ENCODE data around the gene SLC9A9. TPM values are rescaled to one million over a fixed set of nuclear protein-coding genes. Genes with fewer than 3 reads are reported as not detected.
A peak's percentile ranks its signal among the peaks of the same experiment; 100 is the strongest.

SLC9A9 gene
- polyA plus RNA-seq, 1 donor from 2014 or later: 0.54 TPM

- TF ChIP-seq, protein P1, sequence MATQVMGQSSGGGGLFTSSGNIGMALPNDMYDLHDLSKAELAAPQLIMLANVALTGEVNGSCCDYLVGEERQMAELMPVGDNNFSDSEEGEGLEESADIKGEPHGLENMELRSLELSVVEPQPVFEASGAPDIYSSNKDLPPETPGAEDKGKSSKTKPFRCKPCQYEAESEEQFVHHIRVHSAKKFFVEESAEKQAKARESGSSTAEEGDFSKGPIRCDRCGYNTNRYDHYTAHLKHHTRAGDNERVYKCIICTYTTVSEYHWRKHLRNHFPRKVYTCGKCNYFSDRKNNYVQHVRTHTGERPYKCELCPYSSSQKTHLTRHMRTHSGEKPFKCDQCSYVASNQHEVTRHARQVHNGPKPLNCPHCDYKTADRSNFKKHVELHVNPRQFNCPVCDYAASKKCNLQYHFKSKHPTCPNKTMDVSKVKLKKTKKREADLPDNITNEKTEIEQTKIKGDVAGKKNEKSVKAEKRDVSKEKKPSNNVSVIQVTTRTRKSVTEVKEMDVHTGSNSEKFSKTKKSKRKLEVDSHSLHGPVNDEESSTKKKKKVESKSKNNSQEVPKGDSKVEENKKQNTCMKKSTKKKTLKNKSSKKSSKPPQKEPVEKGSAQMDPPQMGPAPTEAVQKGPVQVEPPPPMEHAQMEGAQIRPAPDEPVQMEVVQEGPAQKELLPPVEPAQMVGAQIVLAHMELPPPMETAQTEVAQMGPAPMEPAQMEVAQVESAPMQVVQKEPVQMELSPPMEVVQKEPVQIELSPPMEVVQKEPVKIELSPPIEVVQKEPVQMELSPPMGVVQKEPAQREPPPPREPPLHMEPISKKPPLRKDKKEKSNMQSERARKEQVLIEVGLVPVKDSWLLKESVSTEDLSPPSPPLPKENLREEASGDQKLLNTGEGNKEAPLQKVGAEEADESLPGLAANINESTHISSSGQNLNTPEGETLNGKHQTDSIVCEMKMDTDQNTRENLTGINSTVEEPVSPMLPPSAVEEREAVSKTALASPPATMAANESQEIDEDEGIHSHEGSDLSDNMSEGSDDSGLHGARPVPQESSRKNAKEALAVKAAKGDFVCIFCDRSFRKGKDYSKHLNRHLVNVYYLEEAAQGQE (IDR thresholded peaks at IDR 0.05; ENCODE audit: borderline replicate concordance): no peak
- TF ChIP-seq EP300 (conservative IDR thresholded peaks at IDR 0.05; ENCODE audit: poor library complexity, severe bottlenecking) (no peak), POLR2AphosphoS5 (IDR thresholded peaks at IDR 0.05) (no peak), TAF1 (IDR thresholded peaks at IDR 0.05; ENCODE audit: low read depth) (no peak), MXI1 (conservative IDR thresholded peaks at IDR 0.05; ENCODE audit: poor library complexity, severe bottlenecking) (no peak), EZH2 (IDR thresholded peaks at IDR 0.05; ENCODE audit: borderline replicate concordance, insufficient read depth, low read length, poor library complexity, severe bottlenecking) (no peak), RAD21 (conservative IDR thresholded peaks at IDR 0.05) (no peak), SMC3 (conservative IDR thresholded peaks at IDR 0.05; ENCODE audit: poor library complexity) (no peak)
- TF ChIP-seq, protein P2, sequence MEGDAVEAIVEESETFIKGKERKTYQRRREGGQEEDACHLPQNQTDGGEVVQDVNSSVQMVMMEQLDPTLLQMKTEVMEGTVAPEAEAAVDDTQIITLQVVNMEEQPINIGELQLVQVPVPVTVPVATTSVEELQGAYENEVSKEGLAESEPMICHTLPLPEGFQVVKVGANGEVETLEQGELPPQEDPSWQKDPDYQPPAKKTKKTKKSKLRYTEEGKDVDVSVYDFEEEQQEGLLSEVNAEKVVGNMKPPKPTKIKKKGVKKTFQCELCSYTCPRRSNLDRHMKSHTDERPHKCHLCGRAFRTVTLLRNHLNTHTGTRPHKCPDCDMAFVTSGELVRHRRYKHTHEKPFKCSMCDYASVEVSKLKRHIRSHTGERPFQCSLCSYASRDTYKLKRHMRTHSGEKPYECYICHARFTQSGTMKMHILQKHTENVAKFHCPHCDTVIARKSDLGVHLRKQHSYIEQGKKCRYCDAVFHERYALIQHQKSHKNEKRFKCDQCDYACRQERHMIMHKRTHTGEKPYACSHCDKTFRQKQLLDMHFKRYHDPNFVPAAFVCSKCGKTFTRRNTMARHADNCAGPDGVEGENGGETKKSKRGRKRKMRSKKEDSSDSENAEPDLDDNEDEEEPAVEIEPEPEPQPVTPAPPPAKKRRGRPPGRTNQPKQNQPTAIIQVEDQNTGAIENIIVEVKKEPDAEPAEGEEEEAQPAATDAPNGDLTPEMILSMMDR (IDR thresholded peaks at IDR 0.05; ENCODE audit: poor library complexity, severe bottlenecking): no peak
- Histone ChIP-seq H3K27me3 (ENCODE audit: insufficient read depth, low read depth, low read length) (no peaks in the 10 kb centered on the region), H3K4me2 (ENCODE audit: low read length) (no peak overlapping the region), H3K9me2 (ENCODE audit: insufficient read depth, low read length) (no peaks in the 10 kb centered on the region), H3K4me3 (ENCODE audit: low read length) (no peak overlapping the region), H3K27ac (ENCODE audit: low read length) (no peak overlapping the region), H3K9me3 (ENCODE audit: low read length) (no peaks in the 10 kb centered on the region), H3K9ac (ENCODE audit: low read length) (no peak overlapping the region), H3K36me3 (ENCODE audit: insufficient read depth, low read length) (no peaks in the 10 kb centered on the region), H2AFZ (ENCODE audit: low read depth, low read length) (no peak overlapping the region), H3K79me2 (replicated peaks; ENCODE audit: insufficient read depth, low read length) (no peaks in the 10 kb centered on the region), H4K20me1 (ENCODE audit: insufficient read depth) (no peaks in the 10 kb centered on the region), H3F3A (ENCODE audit: insufficient read depth, low read length, poor library complexity, severe bottlenecking) (no peaks in the 10 kb centered on the region)
Observed at GRCh38 chr3:143249014-143249413, 599.3 kb downstream of the SLC9A9 start.

GRCh38 chr3:143247073-143247472, 601.2 kb downstream of the SLC9A9 start:
- no peaks in the 10 kb centered on the region for H3K79me2 ChIP-seq (replicated peaks; ENCODE audit: insufficient read depth, low read length)
- no peak overlapping the region for H3K4me3 ChIP-seq (ENCODE audit: low read length)
- H3K36me3 ChIP-seq (ENCODE audit: insufficient read depth, low read length): no peaks in the 10 kb centered on the region
- no peaks in the 10 kb centered on the region for H3K9me3 ChIP-seq (ENCODE audit: low read length)
- H3K4me2 ChIP-seq (ENCODE audit: low read length): no peak overlapping the region
- no peak overlapping the region for H2AFZ ChIP-seq (ENCODE audit: low read depth, low read length)
- H3K27ac ChIP-seq (ENCODE audit: low read length): peak overlapping the region; percentile 31
- TF ChIP-seq SMC3 (conservative IDR thresholded peaks at IDR 0.05; ENCODE audit: poor library complexity) (no peak), EP300 (conservative IDR thresholded peaks at IDR 0.05; ENCODE audit: poor library complexity, severe bottlenecking) (peak; percentile 67), POLR2AphosphoS5 (IDR thresholded peaks at IDR 0.05) (peak; percentile 90), MXI1 (conservative IDR thresholded peaks at IDR 0.05; ENCODE audit: poor library complexity, severe bottlenecking) (no peak), TAF1 (IDR thresholded peaks at IDR 0.05; ENCODE audit: low read depth) (no peak), EZH2 (IDR thresholded peaks at IDR 0.05; ENCODE audit: borderline replicate concordance, insufficient read depth, low read length, poor library complexity, severe bottlenecking) (no peak), RAD21 (conservative IDR thresholded peaks at IDR 0.05) (no peak)
- TF ChIP-seq, protein P1 (IDR thresholded peaks at IDR 0.05; ENCODE audit: borderline replicate concordance): peak; percentile 54
- TF ChIP-seq, protein P2 (IDR thresholded peaks at IDR 0.05; ENCODE audit: poor library complexity, severe bottlenecking): no peak
- H3F3A ChIP-seq (ENCODE audit: insufficient read depth, low read length, poor library complexity, severe bottlenecking): no peaks in the 10 kb centered on the region
- H3K9ac ChIP-seq (ENCODE audit: low read length): no peak overlapping the region
- no peaks in the 10 kb centered on the region for H4K20me1 ChIP-seq (ENCODE audit: insufficient read depth)
- no peaks in the 10 kb centered on the region for H3K27me3 ChIP-seq (ENCODE audit: insufficient read depth, low read depth, low read length)
- no peaks in the 10 kb centered on the region for H3K9me2 ChIP-seq (ENCODE audit: insufficient read depth, low read length)
